ENCODE measurements around the gene INPP4A. TPM values are rescaled to one million over a fixed set of nuclear protein-coding genes. Genes with fewer than 3 reads are reported as not detected.

INPP4A gene
- polyA plus RNA-seq, 1 donor from 2014 or later, result 51.4 TPM

- Histone ChIP-seq H3K4me2 (ENCODE audit: low read length) (no peak overlapping the region), H3K36me3 (ENCODE audit: insufficient read depth, low read length) (no peaks in the 10 kb centered on the region), H3K27me3 (ENCODE audit: insufficient read depth, low read depth, low read length) (no peaks in the 10 kb centered on the region), H3K79me2 (replicated peaks; ENCODE audit: insufficient read depth, low read length) (no peaks in the 10 kb centered on the region), H3K4me3 (ENCODE audit: low read length) (no peak overlapping the region), H4K20me1 (ENCODE audit: insufficient read depth) (no peaks in the 10 kb centered on the region), H3F3A (ENCODE audit: insufficient read depth, low read length, poor library complexity, severe bottlenecking) (no peaks in the 10 kb centered on the region), H3K9me3 (ENCODE audit: low read length) (no peaks in the 10 kb centered on the region), H3K9me2 (ENCODE audit: insufficient read depth, low read length) (no peaks in the 10 kb centered on the region), H3K9ac (ENCODE audit: low read length) (no peak overlapping the region), H2AFZ (ENCODE audit: low read depth, low read length) (no peak overlapping the region), H3K27ac (ENCODE audit: low read length) (no peak overlapping the region)
- no peak for TF ChIP-seq EP300 (conservative IDR thresholded peaks at IDR 0.05; ENCODE audit: poor library complexity, severe bottlenecking)
- no peak for TF ChIP-seq REST (IDR thresholded peaks at IDR 0.05; ENCODE audit: borderline replicate concordance)
- TF ChIP-seq EZH2 (IDR thresholded peaks at IDR 0.05; ENCODE audit: borderline replicate concordance, insufficient read depth, low read length, poor library complexity, severe bottlenecking), result no peak
- no peak for TF ChIP-seq POLR2AphosphoS5 (IDR thresholded peaks at IDR 0.05)
- no peak for TF ChIP-seq CTCF (IDR thresholded peaks at IDR 0.05; ENCODE audit: poor library complexity, severe bottlenecking)
- TF ChIP-seq MXI1 (conservative IDR thresholded peaks at IDR 0.05; ENCODE audit: poor library complexity, severe bottlenecking), result no peak
Measured at GRCh38 chr2:98396745-98397355, 47.8 kb upstream of the INPP4A start.

- Histone ChIP-seq H3K9me2 (ENCODE audit: insufficient read depth, low read length) (no peaks in the 10 kb centered on the region), H3K9me3 (ENCODE audit: low read length) (no peaks in the 10 kb centered on the region), H3K9ac (ENCODE audit: low read length) (no peak overlapping the region), H3K4me2 (ENCODE audit: low read length) (no peak overlapping the region), H3F3A (ENCODE audit: insufficient read depth, low read length, poor library complexity, severe bottlenecking) (no peaks in the 10 kb centered on the region), H3K36me3 (ENCODE audit: insufficient read depth, low read length) (no peaks in the 10 kb centered on the region), H3K79me2 (replicated peaks; ENCODE audit: insufficient read depth, low read length) (no peaks in the 10 kb centered on the region), H3K4me3 (ENCODE audit: low read length) (no peak overlapping the region), H2AFZ (ENCODE audit: low read depth, low read length) (no peak overlapping the region), H3K27ac (ENCODE audit: low read length) (no peak overlapping the region), H4K20me1 (ENCODE audit: insufficient read depth) (no peaks in the 10 kb centered on the region), H3K27me3 (ENCODE audit: insufficient read depth, low read depth, low read length) (no peaks in the 10 kb centered on the region)
- no peak for TF ChIP-seq EP300 (conservative IDR thresholded peaks at IDR 0.05; ENCODE audit: poor library complexity, severe bottlenecking)
- no peak for TF ChIP-seq CTCF (IDR thresholded peaks at IDR 0.05; ENCODE audit: poor library complexity, severe bottlenecking)
- TF ChIP-seq REST (IDR thresholded peaks at IDR 0.05; ENCODE audit: borderline replicate concordance), result no peak
- TF ChIP-seq RAD21 (conservative IDR thresholded peaks at IDR 0.05), result no peak
- TF ChIP-seq EZH2 (IDR thresholded peaks at IDR 0.05; ENCODE audit: borderline replicate concordance, insufficient read depth, low read length, poor library complexity, severe bottlenecking), result no peak
- TF ChIP-seq TAF1 (IDR thresholded peaks at IDR 0.05; ENCODE audit: low read depth), result no peak
- no peak for TF ChIP-seq SMC3 (conservative IDR thresholded peaks at IDR 0.05; ENCODE audit: poor library complexity)
- TF ChIP-seq MXI1 (conservative IDR thresholded peaks at IDR 0.05; ENCODE audit: poor library complexity, severe bottlenecking), result no peak
- TF ChIP-seq POLR2AphosphoS5 (IDR thresholded peaks at IDR 0.05), result no peak
Measured at GRCh38 chr2:98399140-98399539, 45.5 kb upstream of the INPP4A start.
